ENCODE results near the gene HES2.

DNA sequence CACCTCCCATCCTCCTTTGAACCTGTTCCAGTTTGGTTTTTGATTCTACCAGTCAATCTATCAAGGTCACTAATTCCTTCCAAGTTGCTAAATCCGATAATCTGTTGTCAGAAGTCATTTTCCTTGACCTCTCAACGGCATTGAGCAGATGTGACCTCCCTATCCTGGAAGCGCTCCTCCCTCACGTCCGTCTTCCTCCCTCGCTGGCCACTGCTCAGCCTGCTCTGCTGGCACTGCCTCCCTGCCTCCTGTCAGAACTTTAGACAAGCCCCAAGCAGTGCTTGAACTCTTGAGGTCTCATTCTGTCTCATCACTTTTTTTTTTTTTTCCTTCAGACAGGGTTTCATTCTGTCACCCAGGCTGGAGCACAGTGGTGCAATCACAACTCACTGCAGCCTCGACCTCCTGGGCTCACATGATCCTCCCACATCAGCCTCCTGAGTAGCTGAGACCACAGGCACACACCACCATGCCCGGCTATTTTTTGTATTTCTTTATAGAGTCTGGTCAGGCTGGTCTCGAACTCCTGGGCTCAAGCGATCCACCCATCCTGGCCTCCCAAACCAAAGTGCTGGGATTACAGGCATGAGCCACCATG lies 21.8 kb downstream of the HES2 start:
- TF ChIP-seq, protein P1, sequence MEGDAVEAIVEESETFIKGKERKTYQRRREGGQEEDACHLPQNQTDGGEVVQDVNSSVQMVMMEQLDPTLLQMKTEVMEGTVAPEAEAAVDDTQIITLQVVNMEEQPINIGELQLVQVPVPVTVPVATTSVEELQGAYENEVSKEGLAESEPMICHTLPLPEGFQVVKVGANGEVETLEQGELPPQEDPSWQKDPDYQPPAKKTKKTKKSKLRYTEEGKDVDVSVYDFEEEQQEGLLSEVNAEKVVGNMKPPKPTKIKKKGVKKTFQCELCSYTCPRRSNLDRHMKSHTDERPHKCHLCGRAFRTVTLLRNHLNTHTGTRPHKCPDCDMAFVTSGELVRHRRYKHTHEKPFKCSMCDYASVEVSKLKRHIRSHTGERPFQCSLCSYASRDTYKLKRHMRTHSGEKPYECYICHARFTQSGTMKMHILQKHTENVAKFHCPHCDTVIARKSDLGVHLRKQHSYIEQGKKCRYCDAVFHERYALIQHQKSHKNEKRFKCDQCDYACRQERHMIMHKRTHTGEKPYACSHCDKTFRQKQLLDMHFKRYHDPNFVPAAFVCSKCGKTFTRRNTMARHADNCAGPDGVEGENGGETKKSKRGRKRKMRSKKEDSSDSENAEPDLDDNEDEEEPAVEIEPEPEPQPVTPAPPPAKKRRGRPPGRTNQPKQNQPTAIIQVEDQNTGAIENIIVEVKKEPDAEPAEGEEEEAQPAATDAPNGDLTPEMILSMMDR (IDR thresholded peaks at IDR 0.05; ENCODE audit: low read depth, low read length, missing input control): no peak
- no peak for TF ChIP-seq RXRA (IDR thresholded peaks at IDR 0.05)
- TF ChIP-seq, protein P2, sequence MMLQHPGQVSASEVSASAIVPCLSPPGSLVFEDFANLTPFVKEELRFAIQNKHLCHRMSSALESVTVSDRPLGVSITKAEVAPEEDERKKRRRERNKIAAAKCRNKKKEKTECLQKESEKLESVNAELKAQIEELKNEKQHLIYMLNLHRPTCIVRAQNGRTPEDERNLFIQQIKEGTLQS (IDR thresholded peaks at IDR 0.05): no peak
- no peak for TF ChIP-seq JUND (IDR thresholded peaks at IDR 0.05)
- TF ChIP-seq, protein P3, sequence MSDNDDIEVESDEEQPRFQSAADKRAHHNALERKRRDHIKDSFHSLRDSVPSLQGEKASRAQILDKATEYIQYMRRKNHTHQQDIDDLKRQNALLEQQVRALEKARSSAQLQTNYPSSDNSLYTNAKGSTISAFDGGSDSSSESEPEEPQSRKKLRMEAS (IDR thresholded peaks at IDR 0.05): no peak
- TF ChIP-seq SP1 (IDR thresholded peaks at IDR 0.05): no peak
- no peak for TF ChIP-seq HNF4A (conservative IDR thresholded peaks at IDR 0.05)
- TF ChIP-seq, protein P4, sequence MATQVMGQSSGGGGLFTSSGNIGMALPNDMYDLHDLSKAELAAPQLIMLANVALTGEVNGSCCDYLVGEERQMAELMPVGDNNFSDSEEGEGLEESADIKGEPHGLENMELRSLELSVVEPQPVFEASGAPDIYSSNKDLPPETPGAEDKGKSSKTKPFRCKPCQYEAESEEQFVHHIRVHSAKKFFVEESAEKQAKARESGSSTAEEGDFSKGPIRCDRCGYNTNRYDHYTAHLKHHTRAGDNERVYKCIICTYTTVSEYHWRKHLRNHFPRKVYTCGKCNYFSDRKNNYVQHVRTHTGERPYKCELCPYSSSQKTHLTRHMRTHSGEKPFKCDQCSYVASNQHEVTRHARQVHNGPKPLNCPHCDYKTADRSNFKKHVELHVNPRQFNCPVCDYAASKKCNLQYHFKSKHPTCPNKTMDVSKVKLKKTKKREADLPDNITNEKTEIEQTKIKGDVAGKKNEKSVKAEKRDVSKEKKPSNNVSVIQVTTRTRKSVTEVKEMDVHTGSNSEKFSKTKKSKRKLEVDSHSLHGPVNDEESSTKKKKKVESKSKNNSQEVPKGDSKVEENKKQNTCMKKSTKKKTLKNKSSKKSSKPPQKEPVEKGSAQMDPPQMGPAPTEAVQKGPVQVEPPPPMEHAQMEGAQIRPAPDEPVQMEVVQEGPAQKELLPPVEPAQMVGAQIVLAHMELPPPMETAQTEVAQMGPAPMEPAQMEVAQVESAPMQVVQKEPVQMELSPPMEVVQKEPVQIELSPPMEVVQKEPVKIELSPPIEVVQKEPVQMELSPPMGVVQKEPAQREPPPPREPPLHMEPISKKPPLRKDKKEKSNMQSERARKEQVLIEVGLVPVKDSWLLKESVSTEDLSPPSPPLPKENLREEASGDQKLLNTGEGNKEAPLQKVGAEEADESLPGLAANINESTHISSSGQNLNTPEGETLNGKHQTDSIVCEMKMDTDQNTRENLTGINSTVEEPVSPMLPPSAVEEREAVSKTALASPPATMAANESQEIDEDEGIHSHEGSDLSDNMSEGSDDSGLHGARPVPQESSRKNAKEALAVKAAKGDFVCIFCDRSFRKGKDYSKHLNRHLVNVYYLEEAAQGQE (IDR thresholded peaks at IDR 0.05): no peak
- TF ChIP-seq GABPA (IDR thresholded peaks at IDR 0.05 in 1 of 2, conservative IDR thresholded peaks at IDR 0.05 in 1 of 2): no peak
- no peak for TF ChIP-seq RAD21 (IDR thresholded peaks at IDR 0.05)

All from liver (tissue), 3 donors.